GM19467 (cell line): ENCODE data around the gene CAMTA1.

Experiments used
- ATAC-seq: cut with Tn5 transposase; IDR thresholded peaks from one replicate; pipeline ENCODE4 v1.9.1; 2021; ENCODE audit warnings: mild to moderate bottlenecking, moderate library complexity; ENCODE audit not compliant: unreplicated experiment

CAMTA1 gene

GRCh38 chr1:7346070-7346596 is 560.9 kb downstream of the CAMTA1 start:
- ATAC-seq: no peak

GRCh38 chr1:7346600-7347570 is 561.6 kb downstream of the CAMTA1 start:
- no peak for ATAC-seq

- no peak for ATAC-seq
Measured at GRCh38 chr1:7348073-7348472, 562.8 kb downstream of the CAMTA1 start.

GRCh38 chr1:7348580-7348979 is 563.3 kb downstream of the CAMTA1 start:
- ATAC-seq: no peak

GRCh38 chr1:7350804-7351203 is 565.5 kb downstream of the CAMTA1 start:
- no peak for ATAC-seq

GRCh38 chr1:7351649-7352048 is 566.4 kb downstream of the CAMTA1 start:
- no peak for ATAC-seq

- no peak for ATAC-seq
Measured at GRCh38 chr1:7352364-7352763, 567.1 kb downstream of the CAMTA1 start.

- no peak for ATAC-seq
Measured at GRCh38 chr1:7352974-7353373, 567.7 kb downstream of the CAMTA1 start.

GRCh38 chr1:7355646-7356045 is 570.4 kb downstream of the CAMTA1 start:
- ATAC-seq: no peak

- ATAC-seq: no peak
Measured at GRCh38 chr1:7356079-7356478, 570.8 kb downstream of the CAMTA1 start.

- no peak for ATAC-seq
Measured at GRCh38 chr1:7358425-7358824, 573.2 kb downstream of the CAMTA1 start.

GRCh38 chr1:7360526-7360925 is 575.3 kb downstream of the CAMTA1 start:
- ATAC-seq: no peak

- no peak for ATAC-seq
Measured at GRCh38 chr1:7362947-7363346, 577.7 kb downstream of the CAMTA1 start.

- no peak for ATAC-seq
Measured at GRCh38 chr1:7363450-7363849, 578.2 kb downstream of the CAMTA1 start.

- ATAC-seq: no peak
Measured at GRCh38 chr1:7365706-7366105, 580.5 kb downstream of the CAMTA1 start.

GRCh38 chr1:7366286-7366954 is 581.2 kb downstream of the CAMTA1 start:
- no peak for ATAC-seq

- ATAC-seq: no peak
Measured at GRCh38 chr1:7366955-7367665, 581.9 kb downstream of the CAMTA1 start.

GRCh38 chr1:7369866-7370265 is 584.6 kb downstream of the CAMTA1 start:
- ATAC-seq: no peak

- ATAC-seq: no peak
Measured at GRCh38 chr1:7371926-7372325, 586.7 kb downstream of the CAMTA1 start.

- no peak for ATAC-seq
Measured at GRCh38 chr1:7372477-7373120, 587.3 kb downstream of the CAMTA1 start.

GRCh38 chr1:7373251-7373650 is 588.0 kb downstream of the CAMTA1 start:
- no peak for ATAC-seq
